ENCODE measurements around the gene NUAK1. TPM values are rescaled to one million over a fixed set of nuclear protein-coding genes. Genes with fewer than 3 reads are reported as not detected.

Gene NUAK1
- total RNA-seq, 1 experiment from 2014 or later: 10.1 TPM

- Mint-ChIP-seq H3K4me3 (no peak overlapping the region), H3K4me1 (peaks cover 42 to 58% of the 10 kb centered on the region in 2 experiments), H3K27me3 (ENCODE audit: low read depth) (no peaks in the 10 kb centered on the region), H3K9me3 (no peaks in the 10 kb centered on the region), H3K27ac (peak overlapping the region in 1 of 3 experiments; percentile 69; a peak in 1 of 7 replicates), H3K36me3 (ENCODE audit: insufficient read depth in 1 of 3, low read depth in 3 of 3) (no peaks in the 10 kb centered on the region; a peak in 1 of 7 replicates)
- Histone ChIP-seq H3K4ac (ENCODE audit: low read depth, low read length) (no peak overlapping the region), H3K23me2 (ENCODE audit: insufficient read length, low read depth, low read length, poor library complexity, severe bottlenecking) (no peaks in the 10 kb centered on the region), H3K4me2 (ENCODE audit: insufficient read depth, insufficient read length, low read length) (no peak overlapping the region), H2BK5ac (ENCODE audit: insufficient read length, low read length) (no peak overlapping the region), H4K5ac (ENCODE audit: insufficient read length, low read depth, low read length) (no peak overlapping the region), H2AK5ac (ENCODE audit: insufficient read length, low read length) (no peak overlapping the region), H2BK12ac (ENCODE audit: insufficient read length, low read depth, low read length) (no peak overlapping the region), H3K9ac (ENCODE audit: extremely low read depth, insufficient read length, low read length) (no peak overlapping the region), H3K18ac (ENCODE audit: insufficient read length, low read depth, low read length) (no peak overlapping the region), H4K8ac (replicated peaks; ENCODE audit: insufficient read length, low read depth, low read length) (no peak overlapping the region), H3K4me1 (ENCODE audit: insufficient read depth, low read length) (peaks cover 7% of the 10 kb centered on the region; the same call in 1 of the 2 replicates), H2AFZ (ENCODE audit: low read length) (no peak overlapping the region), H3K23ac (ENCODE audit: insufficient read length, low read depth, low read length) (no peak overlapping the region), H2BK120ac (ENCODE audit: low read depth, low read length, poor library complexity, severe bottlenecking) (no peak overlapping the region), H3K14ac (ENCODE audit: insufficient read depth, low read length) (no peak overlapping the region), H3K9me3 (ENCODE audit: control insufficient read depth, low read depth, low read length) (no peaks in the 10 kb centered on the region), H3K56ac (ENCODE audit: insufficient read length, low read depth, low read length) (no peak overlapping the region), H3K79me1 (ENCODE audit: insufficient read depth, low read depth, low read length, poor library complexity, severe bottlenecking) (no peaks in the 10 kb centered on the region), H2BK20ac (ENCODE audit: low read depth, low read length, poor library complexity, severe bottlenecking) (no peak overlapping the region), H4K20me1 (ENCODE audit: control insufficient read depth, insufficient read depth, insufficient read length) (no peaks in the 10 kb centered on the region), H3K27me3 (ENCODE audit: insufficient read depth, low read length) (no peaks in the 10 kb centered on the region), H3K27ac (ENCODE audit: insufficient read length, low read depth, low read length) (no peak overlapping the region), H3T11ph (ENCODE audit: low read length) (no peak overlapping the region), H3K79me2 (ENCODE audit: insufficient read depth, low read length) (peaks cover 12% of the 10 kb centered on the region; the same call in 1 of the 2 replicates), H2BK15ac (ENCODE audit: low read depth, low read length) (no peak overlapping the region), H4K91ac (ENCODE audit: insufficient read length, low read depth, low read length) (no peak overlapping the region)
- DNase-seq: no peak
- no peak for TF ChIP-seq CTCF (conservative IDR thresholded peaks at IDR 0.05)
- WGBS (ENCODE audit: extremely low coverage, insufficient read length, low lambda C conversion rate): no CpG with 5 or more reads among the region's 10 CpGs
Observed at GRCh38 chr12:106123551-106124081, 15.1 kb downstream of the NUAK1 start.

Data from H9 (cell line).